LNCaP clone FGC (cell line): ENCODE results near the gene NFE2L2.

Source experiments
- DNase-seq: peaks from one replicate; pipeline ENCODE4 v3.0.0-alpha.2; 2011; ENCODE audit warnings: low read depth
- H3K4me3 ChIP-seq: 2 replicates; pipeline ENCODE4 v1.5.1; 2011; ENCODE audit warnings: mild to moderate bottlenecking, low read depth, low read length, control low read depth
- CTCF ChIP-seq: IDR thresholded peaks from 2 replicates; pipeline ENCODE4 v1.5.1; 2012; ENCODE audit warnings: mild to moderate bottlenecking; ENCODE audit not compliant: control insufficient read depth, insufficient read depth; ENCODE audit errors: extremely low read depth

Gene NFE2L2

GRCh38 chr2:177256695-177257094 is 7.8 kb downstream of the NFE2L2 start:
- TF ChIP-seq CTCF: no peak
- no peak overlapping the region for H3K4me3 ChIP-seq
- DNase-seq: no peak

GRCh38 chr2:177256026-177256425 is 8.5 kb downstream of the NFE2L2 start:
- no peak for DNase-seq
- no peak overlapping the region for H3K4me3 ChIP-seq
- TF ChIP-seq CTCF: no peak

GRCh38 chr2:177255227-177255601 is 9.3 kb downstream of the NFE2L2 start:
- no peak for TF ChIP-seq CTCF
- DNase-seq: no peak
- H3K4me3 ChIP-seq: no peak overlapping the region

GRCh38 chr2:177254433-177255226 is 9.9 kb downstream of the NFE2L2 start:
- 0 out of 2 replicates have a peak, but pooled peaks have one; percentile 8 for TF ChIP-seq CTCF
- no peak overlapping the region for H3K4me3 ChIP-seq
- no peak for DNase-seq

GRCh38 chr2:177253704-177254103 is 10.8 kb downstream of the NFE2L2 start:
- no peak for DNase-seq
- no peak for TF ChIP-seq CTCF

GRCh38 chr2:177252808-177253531 is 11.6 kb downstream of the NFE2L2 start:
- no peak overlapping the region for H3K4me3 ChIP-seq

More at GRCh38 chr2:177253704-177254103, 10.8 kb downstream of the NFE2L2 start:
- H3K4me3 ChIP-seq: no peak overlapping the region

More at GRCh38 chr2:177252808-177253531, 11.6 kb downstream of the NFE2L2 start:
- no peak for TF ChIP-seq CTCF
- no peak for DNase-seq
